Osteoblast (primary cell): Measurements from ENCODE around the gene MARCHF11. TPM values are rescaled to one million over a fixed set of nuclear protein-coding genes. Genes with fewer than 3 reads are reported as not detected.

Source experiments
- DNase-seq: peaks from one replicate; pipeline ENCODE4 v3.0.0; 2011; ENCODE audit warnings: low spot score, mixed read lengths; ENCODE audit not compliant: insufficient read length; ENCODE audit errors: missing footprints
- H2AFZ ChIP-seq: 2 replicates; pipeline ENCODE4 v1.6.0; 2011; ENCODE audit warnings: mild to moderate bottlenecking, low read length
- H3K27ac ChIP-seq: 2 replicates; pipeline ENCODE4 v1.5.1; 2011; ENCODE audit warnings: mild to moderate bottlenecking, low read depth, low read length, moderate library complexity
- H3K27me3 ChIP-seq: 2 replicates; pipeline ENCODE4 v1.6.0; 2012; ENCODE audit warnings: mild to moderate bottlenecking, control low read depth, inconsistent platforms, low read length, moderate library complexity; ENCODE audit not compliant: insufficient read depth
- H3K36me3 ChIP-seq: 2 replicates; pipeline ENCODE4 v1.5.1; 2011; ENCODE audit warnings: mild to moderate bottlenecking, low read length, control low read depth, moderate library complexity; ENCODE audit not compliant: insufficient read depth
- H3K4me1 ChIP-seq: 2 replicates; pipeline ENCODE4 v1.5.1; 2011; ENCODE audit warnings: mild to moderate bottlenecking, low read length, control low read depth, moderate library complexity; ENCODE audit not compliant: insufficient read depth
- H3K4me2 ChIP-seq: 2 replicates; pipeline ENCODE4 v1.6.0; 2011; ENCODE audit warnings: mild to moderate bottlenecking, low read length; ENCODE audit not compliant: insufficient read depth
- H3K4me3 ChIP-seq: fragments of 200-600 bp; sonication (generic); 3 replicates; pipeline ENCODE4 v1.5.1; 2012; ENCODE audit warnings: mild to moderate bottlenecking, low read length, inconsistent platforms; ENCODE audit not compliant: insufficient read depth
- H3K79me2 ChIP-seq: 2 replicates; pipeline ENCODE4 v1.6.0; 2012; ENCODE audit warnings: mild to moderate bottlenecking, low read length, control low read depth, inconsistent platforms; ENCODE audit not compliant: insufficient read depth
- H3K9me3 ChIP-seq: 2 replicates; pipeline ENCODE4 v1.5.1; 2011; ENCODE audit warnings: low read depth, low read length, control low read depth
- H4K20me1 ChIP-seq: 2 replicates; pipeline ENCODE4 v1.6.0; 2012; ENCODE audit warnings: mild to moderate bottlenecking, low read length, control low read depth; ENCODE audit not compliant: insufficient read depth
- small RNA-seq: library from RNA; depleted of rRNA; stranded (forward); fragments of <200 nt; gene quantifications from one replicate; pipeline ENCODE3, GENCODE V24; 2012
- total RNA-seq: library from RNA; depleted of rRNA; stranded (reverse); fragments of >200 nt; gene quantifications from 2 replicates; pipeline ENCODE4 v1.2.3, GENCODE V29; 2012
- TF ChIP-seq, protein P1 (sequence below): IDR thresholded peaks from 2 replicates; pipeline ENCODE4 v1.5.1; 2011; ENCODE audit warnings: mild to moderate bottlenecking, low read depth, low read length, moderate library complexity; ENCODE audit errors: extremely low read depth

The MARCHF11 gene
- total RNA-seq, 1 donor = not detected

- Histone ChIP-seq H3K36me3 (no peaks in the 10 kb centered on the region), H3K9me3 (no peaks in the 10 kb centered on the region), H3K4me2 (no peak overlapping the region), H3K79me2 (no peaks in the 10 kb centered on the region), H3K4me3 (no peak overlapping the region), H4K20me1 (no peaks in the 10 kb centered on the region), H3K27ac (no peak overlapping the region), H2AFZ (no peak overlapping the region), H3K27me3 (no peaks in the 10 kb centered on the region), H3K4me1 (no peaks in the 10 kb centered on the region)
- TF ChIP-seq, protein P1, sequence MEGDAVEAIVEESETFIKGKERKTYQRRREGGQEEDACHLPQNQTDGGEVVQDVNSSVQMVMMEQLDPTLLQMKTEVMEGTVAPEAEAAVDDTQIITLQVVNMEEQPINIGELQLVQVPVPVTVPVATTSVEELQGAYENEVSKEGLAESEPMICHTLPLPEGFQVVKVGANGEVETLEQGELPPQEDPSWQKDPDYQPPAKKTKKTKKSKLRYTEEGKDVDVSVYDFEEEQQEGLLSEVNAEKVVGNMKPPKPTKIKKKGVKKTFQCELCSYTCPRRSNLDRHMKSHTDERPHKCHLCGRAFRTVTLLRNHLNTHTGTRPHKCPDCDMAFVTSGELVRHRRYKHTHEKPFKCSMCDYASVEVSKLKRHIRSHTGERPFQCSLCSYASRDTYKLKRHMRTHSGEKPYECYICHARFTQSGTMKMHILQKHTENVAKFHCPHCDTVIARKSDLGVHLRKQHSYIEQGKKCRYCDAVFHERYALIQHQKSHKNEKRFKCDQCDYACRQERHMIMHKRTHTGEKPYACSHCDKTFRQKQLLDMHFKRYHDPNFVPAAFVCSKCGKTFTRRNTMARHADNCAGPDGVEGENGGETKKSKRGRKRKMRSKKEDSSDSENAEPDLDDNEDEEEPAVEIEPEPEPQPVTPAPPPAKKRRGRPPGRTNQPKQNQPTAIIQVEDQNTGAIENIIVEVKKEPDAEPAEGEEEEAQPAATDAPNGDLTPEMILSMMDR = no peak
- no peak for DNase-seq
Observed at GRCh38 chr5:16017720-16018119, 161.9 kb downstream of the MARCHF11 start.

Small RNA genes within 50 kb of the gene (small RNA-seq; reads per million reads assigned to genes)
- not detected for gene RNA5SP178
